ENCODE results near the gene TAF1D.

TAF1D gene

DNA sequence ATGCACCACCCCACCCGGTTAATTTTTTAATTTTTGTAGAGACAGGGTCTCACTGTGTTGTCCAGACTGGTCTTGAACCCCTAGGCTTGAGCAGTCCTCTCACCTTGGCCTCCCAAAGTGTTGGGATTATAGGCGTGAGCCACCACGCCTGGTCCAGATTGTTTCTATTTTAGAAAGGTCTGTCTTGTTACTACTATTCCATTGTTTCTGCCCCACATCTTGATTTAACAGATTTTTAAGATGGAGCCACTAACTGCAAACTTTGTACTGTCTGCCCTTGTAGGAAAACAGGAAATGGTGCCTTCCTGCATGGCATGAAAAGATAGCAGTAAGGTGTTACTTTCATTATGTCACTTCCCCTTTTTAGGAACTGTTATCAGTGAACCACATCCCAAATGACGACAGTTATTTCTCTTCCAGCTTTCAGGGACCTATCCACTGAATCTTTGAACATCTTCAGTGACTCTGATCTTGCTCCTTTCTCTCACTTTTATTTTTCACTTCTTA is 23.2 kb downstream of the TAF1D start:
- Histone ChIP-seq H3K23ac (ENCODE audit: low read depth, low read length, poor library complexity) (no peak overlapping the region), H3K9me3 (replicated peaks in 1 of 2; ENCODE audit: control insufficient read depth in 2 of 2, insufficient read depth in 1 of 2, low read depth in 1 of 2, low read length in 2 of 2) (peaks cover 0 to 3% of the 10 kb centered on the region in 2 donors), H4K91ac (ENCODE audit: low read depth, low read length, poor library complexity) (no peak overlapping the region), H2AK5ac (ENCODE audit: low read depth, low read length) (no peak overlapping the region), H2BK15ac (ENCODE audit: low read length) (no peak overlapping the region), H2AFZ (ENCODE audit: low read length) (no peak overlapping the region), H3K4me1 (ENCODE audit: control insufficient read depth in 2 of 2, insufficient read depth in 1 of 2, low read depth in 1 of 2, low read length in 2 of 2) (peaks cover 0 to 12% of the 10 kb centered on the region in 2 donors), H3K18ac (ENCODE audit: low read length) (no peak overlapping the region), H3K4me3 (ENCODE audit: low read length in 2 of 2) (no peak overlapping the region), H2BK120ac (ENCODE audit: low read depth, low read length) (no peak overlapping the region), H3K27ac (replicated peaks; ENCODE audit: low read length) (no peak overlapping the region), H3K79me1 (ENCODE audit: low read depth, low read length) (no peaks in the 10 kb centered on the region), H4K8ac (ENCODE audit: low read depth, low read length) (no peak overlapping the region), H3K9ac (ENCODE audit: low read depth, low read length, poor library complexity) (no peak overlapping the region), H3K4ac (ENCODE audit: low read length) (no peak overlapping the region), H3K4me2 (ENCODE audit: insufficient read depth, low read length, poor library complexity, severe bottlenecking) (no peak overlapping the region), H2BK5ac (ENCODE audit: low read length) (no peak overlapping the region), H3K36me3 (replicated peaks in 1 of 2; ENCODE audit: control insufficient read depth in 2 of 2, insufficient read depth in 2 of 2, low read length in 2 of 2) (peaks cover 16 to 94% of the 10 kb centered on the region in 2 donors), H3K27me3 (ENCODE audit: control insufficient read depth in 3 of 3, insufficient read depth in 3 of 3, low read depth in 1 of 3, low read length in 3 of 3) (no peaks in the 10 kb centered on the region), H2BK12ac (ENCODE audit: low read length) (no peak overlapping the region), H3K14ac (ENCODE audit: low read length) (no peak overlapping the region)
- DNase-seq (ENCODE audit: low spot score), result no peak
- no CpG with 5 or more reads among the region's 4 CpGs for WGBS, 2 donors (ENCODE audit: extremely low coverage in 2 of 2, insufficient read length in 2 of 2, insufficient replicate concordance in 1 of 2)

DNA sequence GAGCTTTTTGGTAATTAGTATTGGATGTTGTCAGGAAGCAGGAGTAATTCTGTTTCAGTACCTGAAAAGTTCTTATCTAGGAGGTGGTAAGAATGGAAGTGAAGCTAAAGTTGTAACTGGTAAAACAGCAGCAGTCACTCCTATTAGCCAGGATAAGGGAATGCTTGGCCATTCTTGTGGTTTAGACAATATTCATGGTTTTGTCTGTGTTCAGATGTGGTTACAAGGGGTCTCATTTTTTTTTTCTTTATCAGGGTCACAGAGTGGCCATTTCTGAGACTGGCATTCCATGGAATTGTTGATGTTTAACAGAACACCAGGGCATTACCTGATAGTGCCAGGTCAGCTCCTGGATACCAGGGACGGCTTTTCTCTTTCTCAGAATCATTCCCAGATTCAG is 23.8 kb downstream of the TAF1D start:
- no peak for DNase-seq (ENCODE audit: low spot score)
- Histone ChIP-seq H3K36me3 (replicated peaks in 1 of 2; ENCODE audit: control insufficient read depth in 2 of 2, insufficient read depth in 2 of 2, low read length in 2 of 2) (peaks cover 14 to 94% of the 10 kb centered on the region in 2 donors), H3K9me3 (replicated peaks in 1 of 2; ENCODE audit: control insufficient read depth in 2 of 2, insufficient read depth in 1 of 2, low read depth in 1 of 2, low read length in 2 of 2) (peaks cover 0 to 6% of the 10 kb centered on the region in 2 donors), H3K4ac (ENCODE audit: low read length) (no peak overlapping the region), H2BK15ac (ENCODE audit: low read length) (no peak overlapping the region), H2AK5ac (ENCODE audit: low read depth, low read length) (no peak overlapping the region), H2BK12ac (ENCODE audit: low read length) (no peak overlapping the region), H3K9ac (ENCODE audit: low read depth, low read length, poor library complexity) (no peak overlapping the region), H3K23ac (ENCODE audit: low read depth, low read length, poor library complexity) (no peak overlapping the region), H3K14ac (ENCODE audit: low read length) (no peak overlapping the region), H3K79me1 (ENCODE audit: low read depth, low read length) (no peaks in the 10 kb centered on the region), H3K18ac (ENCODE audit: low read length) (no peak overlapping the region), H3K4me1 (ENCODE audit: control insufficient read depth in 2 of 2, insufficient read depth in 1 of 2, low read depth in 1 of 2, low read length in 2 of 2) (peaks cover 0 to 12% of the 10 kb centered on the region in 2 donors), H3K4me3 (ENCODE audit: low read length in 2 of 2) (no peak overlapping the region), H4K91ac (ENCODE audit: low read depth, low read length, poor library complexity) (no peak overlapping the region), H2BK5ac (ENCODE audit: low read length) (no peak overlapping the region), H2BK120ac (ENCODE audit: low read depth, low read length) (no peak overlapping the region), H3K27me3 (ENCODE audit: control insufficient read depth in 3 of 3, insufficient read depth in 3 of 3, low read depth in 1 of 3, low read length in 3 of 3) (no peaks in the 10 kb centered on the region), H3K4me2 (ENCODE audit: insufficient read depth, low read length, poor library complexity, severe bottlenecking) (no peak overlapping the region), H2AFZ (ENCODE audit: low read length) (no peak overlapping the region), H4K8ac (ENCODE audit: low read depth, low read length) (no peak overlapping the region), H3K27ac (replicated peaks; ENCODE audit: low read length) (no peak overlapping the region)
- no CpG with 5 or more reads among the region's 1 CpG for WGBS, 2 donors (ENCODE audit: extremely low coverage in 2 of 2, insufficient read length in 2 of 2, insufficient replicate concordance in 1 of 2)

DNA sequence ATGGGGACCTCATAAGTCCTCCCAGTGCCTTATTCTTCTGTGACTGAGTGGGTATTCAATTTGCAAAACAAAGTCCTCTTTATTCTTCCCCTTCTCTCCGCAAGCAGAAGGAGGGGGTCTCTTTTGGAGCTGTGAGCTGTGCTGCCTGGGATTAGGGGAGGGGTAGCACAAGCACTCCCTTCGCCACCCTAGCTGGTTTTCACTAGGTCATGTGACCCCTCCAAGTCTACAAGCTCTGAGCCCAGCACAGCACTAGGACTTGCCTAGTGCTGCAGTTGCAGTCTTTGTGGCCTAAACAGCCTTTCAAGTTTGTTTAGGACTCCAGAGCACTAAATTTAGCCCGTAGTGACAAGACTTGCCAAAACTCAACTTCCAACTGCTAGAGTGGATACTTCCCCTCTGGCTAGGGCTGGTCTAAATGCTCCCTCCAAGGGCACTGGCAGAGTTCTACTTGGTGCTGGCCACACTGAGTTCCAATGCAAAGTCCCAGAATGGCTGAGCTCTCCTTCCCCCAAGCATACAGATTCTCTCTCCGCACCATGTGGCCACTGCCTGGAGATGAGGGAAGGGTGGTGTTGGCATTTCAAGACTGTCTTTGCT is 25.4 kb downstream of the TAF1D start:
- Histone ChIP-seq H3K4me2 (ENCODE audit: insufficient read depth, low read length, poor library complexity, severe bottlenecking) (peak overlapping the region; percentile 26), H3K27ac (replicated peaks; ENCODE audit: low read length) (no peak overlapping the region), H2BK15ac (ENCODE audit: low read length) (no peak overlapping the region), H3K18ac (ENCODE audit: low read length) (no peak overlapping the region), H2AFZ (ENCODE audit: low read length) (no peak overlapping the region), H3K79me1 (ENCODE audit: low read depth, low read length) (no peaks in the 10 kb centered on the region), H3K36me3 (replicated peaks in 1 of 2; ENCODE audit: control insufficient read depth in 2 of 2, insufficient read depth in 2 of 2, low read length in 2 of 2) (peaks cover 8 to 94% of the 10 kb centered on the region in 2 donors), H3K27me3 (ENCODE audit: control insufficient read depth in 3 of 3, insufficient read depth in 3 of 3, low read depth in 1 of 3, low read length in 3 of 3) (no peaks in the 10 kb centered on the region), H2BK12ac (ENCODE audit: low read length) (no peak overlapping the region), H2BK120ac (ENCODE audit: low read depth, low read length) (no peak overlapping the region), H3K23ac (ENCODE audit: low read depth, low read length, poor library complexity) (no peak overlapping the region), H2AK5ac (ENCODE audit: low read depth, low read length) (no peak overlapping the region), H4K8ac (ENCODE audit: low read depth, low read length) (no peak overlapping the region), H3K14ac (ENCODE audit: low read length) (no peak overlapping the region), H4K91ac (ENCODE audit: low read depth, low read length, poor library complexity) (no peak overlapping the region), H2BK5ac (ENCODE audit: low read length) (peak overlapping the region; percentile 21), H3K4me3 (ENCODE audit: low read length in 2 of 2) (no peak overlapping the region), H3K4me1 (ENCODE audit: control insufficient read depth in 2 of 2, insufficient read depth in 1 of 2, low read depth in 1 of 2, low read length in 2 of 2) (peaks cover 0 to 12% of the 10 kb centered on the region in 2 donors), H3K4ac (ENCODE audit: low read length) (no peak overlapping the region), H3K9me3 (replicated peaks in 1 of 2; ENCODE audit: control insufficient read depth in 2 of 2, insufficient read depth in 1 of 2, low read depth in 1 of 2, low read length in 2 of 2) (peaks cover 0 to 11% of the 10 kb centered on the region in 2 donors), H3K9ac (ENCODE audit: low read depth, low read length, poor library complexity) (no peak overlapping the region)
- WGBS, 2 donors (ENCODE audit: extremely low coverage in 2 of 2, insufficient read length in 2 of 2, insufficient replicate concordance in 1 of 2), result no CpG with 5 or more reads among the region's 4 CpGs
- DNase-seq (ENCODE audit: low spot score), result no peak

GRCh38 chr11:93712678-93713077 is 28.6 kb downstream of the TAF1D start:
- Histone ChIP-seq H3K18ac (ENCODE audit: low read length) (no peak overlapping the region), H3K79me1 (ENCODE audit: low read depth, low read length) (no peaks in the 10 kb centered on the region), H2BK120ac (ENCODE audit: low read depth, low read length) (no peak overlapping the region), H3K36me3 (replicated peaks in 1 of 2; ENCODE audit: control insufficient read depth in 2 of 2, insufficient read depth in 2 of 2, low read length in 2 of 2) (peaks cover 9 to 100% of the 10 kb centered on the region in 2 donors), H2AFZ (ENCODE audit: low read length) (no peak overlapping the region), H3K27me3 (ENCODE audit: control insufficient read depth in 3 of 3, insufficient read depth in 3 of 3, low read depth in 1 of 3, low read length in 3 of 3) (no peaks in the 10 kb centered on the region), H3K4me2 (ENCODE audit: insufficient read depth, low read length, poor library complexity, severe bottlenecking) (no peak overlapping the region), H2BK5ac (ENCODE audit: low read length) (no peak overlapping the region), H4K8ac (ENCODE audit: low read depth, low read length) (no peak overlapping the region), H3K27ac (replicated peaks; ENCODE audit: low read length) (no peak overlapping the region), H3K4me3 (ENCODE audit: low read length in 2 of 2) (no peak overlapping the region), H2BK12ac (ENCODE audit: low read length) (no peak overlapping the region), H2BK15ac (ENCODE audit: low read length) (no peak overlapping the region), H3K9ac (ENCODE audit: low read depth, low read length, poor library complexity) (no peak overlapping the region), H2AK5ac (ENCODE audit: low read depth, low read length) (no peak overlapping the region), H3K9me3 (replicated peaks in 1 of 2; ENCODE audit: control insufficient read depth in 2 of 2, insufficient read depth in 1 of 2, low read depth in 1 of 2, low read length in 2 of 2) (peaks cover 3 to 43% of the 10 kb centered on the region in 2 donors), H3K14ac (ENCODE audit: low read length) (no peak overlapping the region), H4K91ac (ENCODE audit: low read depth, low read length, poor library complexity) (no peak overlapping the region), H3K4ac (ENCODE audit: low read length) (no peak overlapping the region), H3K23ac (ENCODE audit: low read depth, low read length, poor library complexity) (no peak overlapping the region), H3K4me1 (ENCODE audit: control insufficient read depth in 2 of 2, insufficient read depth in 1 of 2, low read depth in 1 of 2, low read length in 2 of 2) (peaks cover 0 to 12% of the 10 kb centered on the region in 2 donors)
- DNase-seq (ENCODE audit: low spot score), result no peak

All from neuronal stem cell (in vitro differentiated cells).